Chondrocyte (in vitro differentiated cells): ENCODE results near the gene PROK2. TPM values are rescaled to one million over a fixed set of nuclear protein-coding genes. Genes with fewer than 3 reads are reported as not detected.

ENCODE experiments used
- DNase-seq: peaks from one replicate; pipeline ENCODE4 v3.0.0; 2021; ENCODE audit warnings: mixed read lengths, low spot score
- H3K27ac Mint-ChIP-seq: one replicate; pipeline ENCODE4 v1.8.0; 2021; ENCODE audit warnings: mild to moderate bottlenecking, moderate library complexity, mixed read lengths; ENCODE audit not compliant: unreplicated experiment
- H3K27me3 Mint-ChIP-seq: 2 replicates; pipeline ENCODE4 v1.8.0; 2021; ENCODE audit warnings: low read depth, mixed read lengths
- H3K36me3 Mint-ChIP-seq: 2 replicates; pipeline ENCODE4 v1.8.0; 2021; ENCODE audit warnings: low read depth, mixed read lengths
- H3K4me1 Mint-ChIP-seq: 2 replicates; pipeline ENCODE4 v1.8.0; 2021; ENCODE audit warnings: low read depth, mild to moderate bottlenecking, mixed read lengths
- H3K4me3 Mint-ChIP-seq: one replicate; pipeline ENCODE4 v1.8.0; 2021; ENCODE audit warnings: mild to moderate bottlenecking, moderate library complexity, mixed read lengths; ENCODE audit not compliant: unreplicated experiment
- H3K9me3 Mint-ChIP-seq: 2 replicates; pipeline ENCODE4 v1.8.0; 2021; ENCODE audit warnings: low read depth, mixed read lengths
- total RNA-seq: library from RNA; stranded (reverse); gene quantifications from 3 replicates; pipeline ENCODE4 v1.2.1, GENCODE V29; 2021
- TF ChIP-seq, protein P1 (sequence below): fragments of 200-600 bp; sonication (generic); IDR thresholded peaks from 2 replicates; pipeline ENCODE4 v1.5.0; 2021; ENCODE audit warnings: antibody characterized with exemption, mild to moderate bottlenecking, moderate library complexity

PROK2 gene
- total RNA-seq, 1 donor from 2014 or later = not detected

DNA sequence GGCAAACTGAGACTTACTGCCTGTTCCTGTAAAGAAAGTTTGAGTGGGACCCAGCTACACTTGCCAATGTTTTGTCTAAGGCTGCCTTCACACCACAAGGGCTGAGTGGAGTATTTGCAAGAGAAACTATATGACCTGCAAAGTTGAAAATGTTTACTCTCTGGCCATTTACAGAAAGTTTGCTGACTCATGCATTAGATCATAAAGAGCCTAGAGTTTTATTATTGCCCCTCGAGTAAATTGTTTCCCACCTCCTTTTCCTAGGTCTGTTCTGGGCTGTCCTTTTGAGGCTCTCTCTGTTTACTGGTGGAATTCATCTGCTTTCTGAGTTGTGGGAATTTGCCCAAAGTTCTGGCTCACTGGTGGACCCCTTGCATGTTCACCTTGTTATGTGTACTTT is 6.7 kb upstream of the PROK2 start:
- DNase-seq = no peak
- no peak overlapping the region for H3K4me3 Mint-ChIP-seq
- TF ChIP-seq, protein P1, sequence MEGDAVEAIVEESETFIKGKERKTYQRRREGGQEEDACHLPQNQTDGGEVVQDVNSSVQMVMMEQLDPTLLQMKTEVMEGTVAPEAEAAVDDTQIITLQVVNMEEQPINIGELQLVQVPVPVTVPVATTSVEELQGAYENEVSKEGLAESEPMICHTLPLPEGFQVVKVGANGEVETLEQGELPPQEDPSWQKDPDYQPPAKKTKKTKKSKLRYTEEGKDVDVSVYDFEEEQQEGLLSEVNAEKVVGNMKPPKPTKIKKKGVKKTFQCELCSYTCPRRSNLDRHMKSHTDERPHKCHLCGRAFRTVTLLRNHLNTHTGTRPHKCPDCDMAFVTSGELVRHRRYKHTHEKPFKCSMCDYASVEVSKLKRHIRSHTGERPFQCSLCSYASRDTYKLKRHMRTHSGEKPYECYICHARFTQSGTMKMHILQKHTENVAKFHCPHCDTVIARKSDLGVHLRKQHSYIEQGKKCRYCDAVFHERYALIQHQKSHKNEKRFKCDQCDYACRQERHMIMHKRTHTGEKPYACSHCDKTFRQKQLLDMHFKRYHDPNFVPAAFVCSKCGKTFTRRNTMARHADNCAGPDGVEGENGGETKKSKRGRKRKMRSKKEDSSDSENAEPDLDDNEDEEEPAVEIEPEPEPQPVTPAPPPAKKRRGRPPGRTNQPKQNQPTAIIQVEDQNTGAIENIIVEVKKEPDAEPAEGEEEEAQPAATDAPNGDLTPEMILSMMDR = no peak
- H3K27ac Mint-ChIP-seq = no peak overlapping the region
- H3K27me3 Mint-ChIP-seq = peaks cover 58% of the 10 kb centered on the region
- H3K4me1 Mint-ChIP-seq = no peaks in the 10 kb centered on the region
- peaks cover 1% of the 10 kb centered on the region for H3K36me3 Mint-ChIP-seq
- no peaks in the 10 kb centered on the region for H3K9me3 Mint-ChIP-seq

DNA sequence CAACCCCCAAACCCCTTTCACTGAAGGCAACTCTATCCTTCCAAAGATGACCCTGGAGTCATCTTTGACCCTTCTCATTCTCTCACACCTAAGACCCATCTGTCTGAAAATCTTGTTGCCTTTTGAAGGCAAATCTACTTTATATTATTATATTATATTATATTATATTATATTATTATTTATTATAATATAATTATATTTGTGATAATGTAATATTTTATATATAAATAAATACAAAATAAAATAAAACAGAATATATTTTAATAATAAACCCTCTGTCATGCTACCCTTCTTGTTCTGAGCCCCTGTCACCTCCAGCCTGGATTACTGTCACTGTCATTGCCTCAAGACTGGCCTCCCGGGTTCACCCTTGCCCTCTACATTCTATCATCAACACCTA is 5.0 kb upstream of the PROK2 start:
- no peaks in the 10 kb centered on the region for H3K9me3 Mint-ChIP-seq
- no peak overlapping the region for H3K27ac Mint-ChIP-seq
- H3K4me3 Mint-ChIP-seq = no peak overlapping the region
- DNase-seq = no peak
- H3K27me3 Mint-ChIP-seq = peaks cover 58% of the 10 kb centered on the region
- TF ChIP-seq, protein P1 = no peak
- H3K4me1 Mint-ChIP-seq = peaks cover 14% of the 10 kb centered on the region
- H3K36me3 Mint-ChIP-seq = no peaks in the 10 kb centered on the region

DNA sequence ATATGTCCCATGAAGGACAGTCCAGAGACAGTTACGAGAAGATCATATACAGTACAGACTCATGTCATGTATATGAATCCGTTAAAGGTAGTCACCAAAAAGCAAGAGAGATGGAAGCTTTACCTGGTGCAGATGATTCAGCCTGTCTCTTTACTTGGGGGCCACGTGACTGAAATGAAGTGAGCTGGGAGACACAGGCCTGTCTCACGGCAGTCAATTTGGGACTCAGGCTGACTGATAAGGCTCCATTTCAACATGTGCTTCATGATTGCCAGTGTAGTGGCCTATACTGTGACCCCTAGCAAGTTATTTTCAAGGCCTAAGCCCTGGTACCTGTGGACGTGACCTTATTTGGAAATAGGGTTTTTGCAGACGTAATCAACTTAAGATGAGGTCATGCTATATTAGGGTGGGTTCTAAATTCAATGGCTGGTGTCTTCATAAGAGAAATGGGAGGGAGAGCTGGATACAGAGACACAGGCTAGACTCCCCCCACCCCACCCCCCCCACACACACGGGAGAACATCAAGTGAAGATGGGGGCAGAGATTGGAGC is 3.0 kb upstream of the PROK2 start:
- H3K27ac Mint-ChIP-seq = no peak overlapping the region
- no peaks in the 10 kb centered on the region for H3K36me3 Mint-ChIP-seq
- TF ChIP-seq, protein P1 = no peak
- H3K4me1 Mint-ChIP-seq = peaks cover 23% of the 10 kb centered on the region
- no peak overlapping the region for H3K4me3 Mint-ChIP-seq
- no peaks in the 10 kb centered on the region for H3K9me3 Mint-ChIP-seq
- peaks cover 57% of the 10 kb centered on the region for H3K27me3 Mint-ChIP-seq
- DNase-seq = no peak

DNA sequence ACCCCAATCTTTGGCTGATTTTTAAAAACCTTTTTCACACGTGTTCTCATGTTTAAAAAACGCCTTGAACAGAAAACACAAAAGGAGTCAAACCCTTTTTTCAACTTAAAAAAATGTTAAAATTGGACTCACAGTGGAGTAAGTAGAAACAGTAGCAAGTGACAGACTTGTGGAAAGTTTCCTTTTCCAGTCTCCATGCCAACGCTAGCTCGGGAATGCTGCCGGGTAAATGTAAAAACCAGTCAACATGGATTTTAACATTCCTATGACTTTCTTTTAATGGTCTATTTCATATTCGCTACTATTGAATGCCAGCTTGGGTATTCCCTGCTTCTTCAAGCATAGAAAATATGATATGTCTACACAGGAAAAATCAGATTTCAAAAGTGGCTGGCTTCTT is 1.6 kb upstream of the PROK2 start:
- Mint-ChIP-seq H3K4me1 (peaks cover 23% of the 10 kb centered on the region), H3K9me3 (no peaks in the 10 kb centered on the region), H3K36me3 (no peaks in the 10 kb centered on the region), H3K27me3 (peaks cover 65% of the 10 kb centered on the region), H3K27ac (no peak overlapping the region), H3K4me3 (no peak overlapping the region)
- no peak for DNase-seq
- TF ChIP-seq, protein P1 = no peak

DNA sequence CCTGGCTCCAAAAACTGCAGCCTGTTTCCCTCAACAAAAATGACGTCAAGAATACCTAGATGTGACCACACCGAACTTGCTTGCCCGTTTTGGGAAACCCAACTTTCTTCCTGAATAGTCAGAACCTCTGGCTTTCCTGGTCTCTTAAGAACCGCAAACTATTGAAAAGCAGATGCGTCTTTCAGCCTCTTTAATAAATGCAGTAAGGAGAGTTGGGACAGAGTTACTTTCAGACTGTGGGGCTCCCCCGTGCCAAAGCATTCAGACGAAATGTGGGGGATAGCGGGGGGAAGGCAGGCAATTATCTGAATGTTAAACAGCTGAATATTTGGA is 1.2 kb upstream of the PROK2 start:
- peaks cover 23% of the 10 kb centered on the region for H3K4me1 Mint-ChIP-seq
- H3K27me3 Mint-ChIP-seq = peaks cover 65% of the 10 kb centered on the region
- no peak for DNase-seq
- no peak overlapping the region for H3K27ac Mint-ChIP-seq
- TF ChIP-seq, protein P1 = no peak
- no peak overlapping the region for H3K4me3 Mint-ChIP-seq
- no peaks in the 10 kb centered on the region for H3K9me3 Mint-ChIP-seq
- H3K36me3 Mint-ChIP-seq = no peaks in the 10 kb centered on the region
